Endometrial microvascular endothelial cells (primary cell): ENCODE data around the gene ARAP3. TPM values are rescaled to one million over a fixed set of nuclear protein-coding genes. Genes with fewer than 3 reads are reported as not detected.

Experiments used
- in situ Hi-C: cut with HindIII; loops from 2 replicates; pipeline ENCODE4 v1.10.0; 2017; ENCODE audit warnings: low sequenced_read_pairs, low pct_unique_long_range_greater_than_20kb; ENCODE audit errors: inconsistent ontology term
- total RNA-seq: library from RNA; depleted of rRNA; stranded (reverse); fragments of >200 nt; gene quantifications from one replicate; pipeline ENCODE4 v1.2.3, GENCODE V29; 2015; ENCODE audit errors: inconsistent ontology term

ARAP3 gene
- total RNA-seq, 1 donor from 2014 or later = 58.1 TPM

DNA sequence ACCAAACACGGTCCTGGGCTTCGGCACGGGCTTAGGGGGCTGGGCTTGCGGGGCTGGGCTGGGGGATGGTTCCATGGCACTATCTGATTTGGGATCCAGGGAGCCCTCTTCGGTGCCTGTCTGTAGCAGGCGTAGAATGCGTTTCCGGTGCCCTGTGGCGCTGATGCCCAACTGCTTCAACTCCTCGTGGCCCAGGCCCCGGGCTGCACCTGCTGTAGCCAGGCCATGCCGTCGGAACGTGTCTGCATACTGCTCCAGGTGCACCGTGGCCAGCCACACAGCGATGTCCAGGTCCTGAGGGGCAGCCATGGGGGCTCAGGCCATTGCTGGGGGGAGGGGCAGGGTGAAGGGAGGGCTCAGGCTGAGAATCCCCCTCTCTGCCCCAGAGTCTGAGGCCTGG is 1.9 kb downstream of the ARAP3 start:
- in situ Hi-C loops = loop anchor here (25.0 kb wide), 1 partner anchor 457 kb away; no protein-coding TSS in a partner anchor

- in situ Hi-C loops = loop anchor here (25.0 kb wide), 1 partner anchor 460 kb away; no protein-coding TSS in a partner anchor
Observed at GRCh38 chr5:141677415-141677814, 4.6 kb downstream of the ARAP3 start.

DNA sequence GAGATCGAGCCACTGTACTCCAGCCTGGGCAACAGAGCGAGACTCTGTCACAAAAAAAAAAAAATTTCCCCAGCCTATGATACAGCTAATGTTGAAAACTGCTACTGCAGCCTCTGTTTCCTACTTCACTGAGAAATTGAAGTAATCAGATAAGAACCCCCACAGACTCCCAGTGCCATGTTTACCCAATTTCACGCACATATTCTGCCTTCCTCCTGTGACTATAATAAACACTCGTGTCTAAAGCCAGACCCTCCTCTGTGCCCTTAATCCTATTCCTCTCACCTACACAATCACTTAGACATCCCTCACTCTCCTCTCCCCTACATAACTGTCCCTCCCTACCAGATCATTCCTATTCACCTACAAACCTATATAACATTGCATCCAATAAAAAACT is 6.4 kb downstream of the ARAP3 start:
- in situ Hi-C loops = loop anchor here (25.0 kb wide), 1 partner anchor 462 kb away; no protein-coding TSS in a partner anchor

- in situ Hi-C loops = loop anchor here (25.0 kb wide), 1 partner anchor 463 kb away; no protein-coding TSS in a partner anchor
Observed at GRCh38 chr5:141674747-141675146, 7.3 kb downstream of the ARAP3 start.

DNA sequence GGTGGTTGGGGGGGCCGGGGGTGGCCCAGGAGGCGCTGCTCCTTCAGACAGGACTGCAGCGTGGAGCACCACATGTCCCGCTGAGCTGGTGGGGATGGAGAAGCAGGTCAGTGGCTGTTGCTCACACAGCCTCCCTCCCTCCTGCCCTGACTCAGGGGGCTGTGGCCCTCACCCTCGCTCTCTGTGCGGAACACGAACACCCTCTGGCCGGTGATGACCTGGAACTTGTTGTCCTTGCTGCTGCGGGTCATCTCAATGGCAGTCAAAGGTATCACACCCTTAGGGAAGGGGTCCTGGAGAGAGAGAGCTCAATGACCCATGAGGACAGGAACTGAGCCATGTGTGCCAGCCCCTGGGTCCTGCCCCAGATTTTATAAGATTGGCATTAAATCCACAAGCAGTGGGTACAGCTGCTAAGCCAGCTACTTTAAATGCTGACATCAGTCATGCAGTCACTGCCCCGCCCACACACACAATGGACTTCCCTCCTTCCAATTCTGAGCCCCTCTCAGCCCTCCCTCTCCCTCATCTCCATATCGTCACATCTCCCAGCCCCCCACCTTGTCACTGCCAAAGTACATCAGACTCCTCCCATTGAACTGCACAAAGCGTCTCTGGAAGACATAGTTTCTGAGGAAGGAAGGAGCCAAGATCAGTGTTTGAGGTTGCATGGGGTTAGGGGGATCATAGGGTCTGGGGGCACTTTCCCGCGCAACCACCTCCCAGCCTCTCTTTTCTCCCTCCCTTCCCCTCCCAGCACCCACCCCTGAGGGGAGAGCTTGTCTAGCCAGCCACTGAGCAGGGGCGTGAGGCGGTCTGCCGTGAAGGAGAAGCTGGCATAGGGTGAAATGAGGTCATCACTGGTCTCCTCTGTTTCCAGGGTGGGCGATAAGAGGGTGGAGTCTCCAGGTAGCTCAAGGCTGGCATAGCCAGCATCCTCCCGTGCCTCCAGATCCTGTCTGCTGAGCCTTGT is 8.9 kb downstream of the ARAP3 start:
- in situ Hi-C loops = no loop called here

DNA sequence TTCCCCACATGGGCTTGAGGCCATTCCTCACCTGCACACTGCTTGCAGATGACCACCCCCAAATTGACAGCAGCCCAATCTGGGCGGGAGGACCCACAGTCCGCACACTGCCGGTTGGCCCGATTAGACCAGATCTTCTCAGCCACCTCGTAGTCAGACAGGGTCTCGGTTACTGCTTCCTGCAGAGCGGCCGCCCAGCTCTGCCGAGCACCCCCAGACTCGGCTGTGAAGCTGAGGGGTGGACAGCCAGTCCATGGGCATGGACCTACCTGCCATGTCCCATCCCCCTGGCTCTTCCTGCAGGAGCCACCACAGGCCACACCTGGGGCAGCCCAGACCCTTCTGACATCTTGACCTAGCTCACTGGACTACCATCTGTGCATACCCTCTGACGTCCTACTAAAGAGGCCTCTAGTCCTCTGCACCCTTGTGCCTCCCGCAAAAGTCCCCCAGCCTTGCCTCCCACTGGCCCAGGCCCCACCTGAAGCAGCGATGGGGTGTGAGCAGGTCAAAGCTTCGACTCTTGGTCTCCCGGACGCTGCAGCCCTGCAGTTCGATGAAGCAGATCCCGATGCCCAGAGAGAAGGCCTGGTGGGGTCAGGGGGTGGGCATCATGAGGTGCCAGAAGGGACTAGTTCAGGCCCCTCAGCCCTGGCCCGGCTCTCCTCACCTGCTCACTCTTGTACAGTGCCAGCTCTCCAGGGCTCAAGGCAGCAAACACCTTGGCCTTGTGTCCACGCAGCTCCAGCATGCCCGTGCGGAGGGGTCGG is 9.8 kb downstream of the ARAP3 start:
- in situ Hi-C loops = no loop called here

DNA sequence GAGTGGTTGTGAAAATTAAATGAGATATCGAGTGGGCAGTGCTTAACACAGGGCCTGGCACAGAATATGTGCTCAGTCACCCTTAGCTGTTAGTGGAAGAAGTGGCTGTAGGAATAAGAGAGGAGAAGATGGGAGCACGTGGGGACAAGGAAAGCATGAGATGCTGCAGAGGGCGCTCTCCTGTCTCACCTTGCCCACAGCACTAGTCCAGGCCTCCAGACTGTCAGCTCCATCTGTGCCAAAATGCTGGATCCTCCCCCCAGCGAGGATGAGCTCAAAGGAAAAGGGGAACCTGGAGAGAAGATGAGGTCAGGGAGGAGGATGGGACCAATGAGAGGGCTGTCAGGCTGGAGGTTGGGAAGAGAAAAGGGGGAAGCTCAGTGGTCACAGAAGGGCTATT is 12.5 kb downstream of the ARAP3 start:
- in situ Hi-C loops = no loop called here

- in situ Hi-C loops = no loop called here
Observed at GRCh38 chr5:141668601-141669265, 13.3 kb downstream of the ARAP3 start.

GRCh38 chr5:141665995-141666940 is 15.8 kb downstream of the ARAP3 start:
- in situ Hi-C loops = no loop called here

- in situ Hi-C loops = no loop called here
Observed at GRCh38 chr5:141664733-141665461, 17.1 kb downstream of the ARAP3 start.

GRCh38 chr5:141663506-141663905 is 18.5 kb downstream of the ARAP3 start:
- in situ Hi-C loops = no loop called here

- in situ Hi-C loops = no loop called here
Observed at GRCh38 chr5:141662028-141662427, 20.0 kb downstream of the ARAP3 start.

GRCh38 chr5:141657937-141658545 is 24.0 kb downstream of the ARAP3 start:
- in situ Hi-C loops = no loop called here

DNA sequence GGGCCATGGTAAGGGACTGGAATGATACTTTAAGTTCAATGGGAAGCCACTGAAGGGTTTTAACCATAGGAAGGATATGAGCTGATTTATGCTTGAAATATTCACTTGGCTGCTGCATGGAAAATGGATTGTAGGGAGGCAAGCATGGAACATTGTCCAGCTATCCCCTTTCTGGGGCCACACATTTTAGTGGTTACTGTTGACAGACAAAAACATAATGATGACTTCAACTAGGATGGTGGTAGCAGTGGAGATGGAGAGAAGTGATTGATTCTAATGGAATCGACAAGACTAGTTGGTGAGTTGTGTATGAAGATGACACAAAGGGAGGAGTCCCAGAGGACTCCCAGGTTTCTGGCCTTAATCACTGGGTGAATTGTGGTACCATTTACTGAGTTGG is 24.6 kb downstream of the ARAP3 start:
- in situ Hi-C loops = no loop called here

DNA sequence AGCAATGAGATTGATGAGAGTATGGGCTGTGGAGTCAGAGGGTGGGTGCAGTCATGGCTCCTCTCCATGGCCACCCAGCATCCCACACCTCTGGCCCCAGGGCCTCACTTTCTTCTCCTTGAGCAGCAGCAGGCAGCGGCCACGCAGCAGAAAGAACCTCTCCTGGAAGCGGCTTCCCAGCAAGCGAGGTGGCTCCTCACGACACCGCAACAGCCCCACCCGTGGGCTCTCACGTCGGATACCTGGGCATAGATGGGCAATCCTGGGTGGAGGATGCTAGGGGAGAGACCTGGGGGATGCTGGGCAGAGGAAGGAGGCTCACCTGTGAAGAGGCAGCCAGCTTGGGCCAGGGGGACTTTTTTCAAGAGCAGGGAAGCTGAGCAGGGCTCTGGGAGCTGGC is 25.6 kb downstream of the ARAP3 start:
- in situ Hi-C loops = no loop called here

DNA sequence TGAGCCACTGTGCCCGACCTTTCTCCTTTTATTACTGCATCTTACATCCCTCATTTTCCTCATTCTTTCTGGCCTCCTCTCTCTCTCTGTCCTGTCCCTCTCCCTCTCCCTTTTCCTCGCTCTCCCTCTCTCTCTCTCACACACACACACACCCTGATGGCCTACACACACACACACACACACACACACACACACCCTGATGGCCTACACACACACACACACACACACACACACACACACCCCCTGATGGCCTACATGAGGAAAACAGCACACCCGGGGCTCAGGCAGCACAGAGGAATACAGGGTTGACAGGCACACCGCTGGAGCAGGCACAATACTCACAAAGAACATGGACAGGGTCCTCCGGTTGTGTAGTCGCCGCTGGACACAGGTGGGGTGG is 27.0 kb downstream of the ARAP3 start:
- in situ Hi-C loops = no loop called here

DNA sequence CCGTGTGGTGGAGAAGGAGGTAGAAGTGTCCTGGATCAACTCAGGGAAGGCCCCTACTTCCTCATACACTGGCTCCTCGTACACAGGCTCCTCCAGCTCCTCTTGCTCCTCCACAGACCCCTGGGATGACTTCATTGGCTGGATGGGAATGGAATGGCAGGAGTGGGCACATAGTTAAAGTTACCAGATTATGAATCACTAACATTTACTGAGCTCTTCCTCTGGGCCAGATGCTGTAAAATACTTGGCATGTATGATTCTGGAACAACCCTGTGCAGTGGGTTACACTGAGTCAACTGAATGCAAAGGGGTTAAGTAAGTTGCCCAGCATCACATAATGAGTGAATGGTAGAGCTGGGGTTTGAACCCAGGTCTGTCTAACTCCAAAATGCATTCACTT is 27.7 kb downstream of the ARAP3 start:
- in situ Hi-C loops = no loop called here
